Lower leg skin (tissue), 3 donors: Measurements from ENCODE around the gene KREMEN1.

Source experiments
- CTCF ChIP-seq, 3 donors: fragments of 450-650 bp; IDR thresholded peaks; one replicate each; pipeline ENCODE4 v1.5.1; 2016; ENCODE audit warnings: antibody characterized with exemption in 3 of 3, mild to moderate bottlenecking in 3 of 3, moderate library complexity in 2 of 3
- POLR2A ChIP-seq, 2 donors: fragments of 450-650 bp; IDR thresholded peaks; one replicate each; pipeline ENCODE4 v1.6.1; 2016 to 2017; ENCODE audit warnings: antibody characterized with exemption in 2 of 2, mild to moderate bottlenecking in 1 of 2, moderate library complexity in 1 of 2

- TF ChIP-seq CTCF (IDR thresholded peaks at IDR 0.05) (no peak), POLR2A (IDR thresholded peaks at IDR 0.05) (no peak)
These were observed 16.4 kb upstream of the KREMEN1 start for GRCh38 chr22:29056472-29056871.
